ENCODE measurements around the gene LIPA. TPM values are rescaled to one million over a fixed set of nuclear protein-coding genes. Genes with fewer than 3 reads are reported as not detected.

Gene LIPA
- total RNA-seq, 1 donor from 2014 or later, result 70.2 TPM

GRCh38 chr10:89228146-89228545 lies 23.4 kb downstream of the LIPA start:
- Histone ChIP-seq H3K27ac (ENCODE audit: low read depth, low read length) (no peak overlapping the region), H3K4me1 (ENCODE audit: insufficient read depth, low read length) (no peaks in the 10 kb centered on the region), H3K9me3 (ENCODE audit: insufficient read depth, low read depth, low read length) (no peaks in the 10 kb centered on the region), H3K4me3 (ENCODE audit: insufficient read depth, low read depth, low read length) (no peak overlapping the region), H3K36me3 (ENCODE audit: insufficient read depth, low read length) (peaks cover 4% of the 10 kb centered on the region), H3K27me3 (ENCODE audit: insufficient read depth, low read length) (no peaks in the 10 kb centered on the region), H2AFZ (ENCODE audit: low read depth, low read length) (no peak overlapping the region), H3K4me2 (ENCODE audit: low read length) (no peak overlapping the region), H4K20me1 (ENCODE audit: insufficient read depth, low read length) (no peaks in the 10 kb centered on the region), H3K9ac (ENCODE audit: low read length) (no peak overlapping the region), H3K79me2 (ENCODE audit: insufficient read depth, low read length) (no peaks in the 10 kb centered on the region)
- DNase-seq (ENCODE audit: low read depth) (no peak), FAIRE-seq (no peak)
- H3K9me3 Mint-ChIP-seq (ENCODE audit: unreplicated experiment), result no peaks in the 10 kb centered on the region
- TF ChIP-seq CTCF (IDR thresholded peaks at IDR 0.05; ENCODE audit: insufficient read depth, low read depth, low read length), result no peak
- TF ChIP-seq EZH2 (IDR thresholded peaks at IDR 0.05; ENCODE audit: insufficient read depth, low read length), result no peak
- no peak overlapping the region for H3K27ac Mint-ChIP-seq (ENCODE audit: unreplicated experiment)
- no peaks in the 10 kb centered on the region for H3K27me3 Mint-ChIP-seq (ENCODE audit: low read depth, unreplicated experiment)
- peaks cover 6% of the 10 kb centered on the region for H3K36me3 Mint-ChIP-seq (ENCODE audit: low read depth, unreplicated experiment)
- no peak overlapping the region for H3K4me3 Mint-ChIP-seq (ENCODE audit: unreplicated experiment)
- H3K4me1 Mint-ChIP-seq (ENCODE audit: low read depth, unreplicated experiment), result no peaks in the 10 kb centered on the region

GRCh38 chr10:89226891-89227290 lies 24.7 kb downstream of the LIPA start:
- H3K27ac ChIP-seq (ENCODE audit: low read depth, low read length), result no peak overlapping the region
- H2AFZ ChIP-seq (ENCODE audit: low read depth, low read length), result no peak overlapping the region
- no peaks in the 10 kb centered on the region for H3K27me3 ChIP-seq (ENCODE audit: insufficient read depth, low read length)
- H3K4me3 ChIP-seq (ENCODE audit: insufficient read depth, low read depth, low read length), result no peak overlapping the region
- Mint-ChIP-seq H3K9me3 (ENCODE audit: unreplicated experiment) (no peaks in the 10 kb centered on the region), H3K4me3 (ENCODE audit: unreplicated experiment) (no peak overlapping the region), H3K36me3 (ENCODE audit: low read depth, unreplicated experiment) (peaks cover 4% of the 10 kb centered on the region), H3K27ac (ENCODE audit: unreplicated experiment) (no peak overlapping the region), H3K4me1 (ENCODE audit: low read depth, unreplicated experiment) (no peaks in the 10 kb centered on the region), H3K27me3 (ENCODE audit: low read depth, unreplicated experiment) (no peaks in the 10 kb centered on the region)
- no peaks in the 10 kb centered on the region for H4K20me1 ChIP-seq (ENCODE audit: insufficient read depth, low read length)
- peaks cover 4% of the 10 kb centered on the region for H3K36me3 ChIP-seq (ENCODE audit: insufficient read depth, low read length)
- no peak overlapping the region for H3K4me2 ChIP-seq (ENCODE audit: low read length)
- H3K79me2 ChIP-seq (ENCODE audit: insufficient read depth, low read length), result no peaks in the 10 kb centered on the region
- H3K9ac ChIP-seq (ENCODE audit: low read length), result no peak overlapping the region
- DNase-seq (ENCODE audit: low read depth) (no peak), FAIRE-seq (no peak)
- no peaks in the 10 kb centered on the region for H3K9me3 ChIP-seq (ENCODE audit: insufficient read depth, low read depth, low read length)
- TF ChIP-seq CTCF (IDR thresholded peaks at IDR 0.05; ENCODE audit: insufficient read depth, low read depth, low read length) (no peak), EZH2 (IDR thresholded peaks at IDR 0.05; ENCODE audit: insufficient read depth, low read length) (no peak)
- no peaks in the 10 kb centered on the region for H3K4me1 ChIP-seq (ENCODE audit: insufficient read depth, low read length)

GRCh38 chr10:89224739-89225443 lies 26.7 kb downstream of the LIPA start:
- Histone ChIP-seq H3K4me3 (ENCODE audit: insufficient read depth, low read depth, low read length) (no peak overlapping the region), H3K27me3 (ENCODE audit: insufficient read depth, low read length) (no peaks in the 10 kb centered on the region), H3K9ac (ENCODE audit: low read length) (peak overlapping the region; percentile 24), H3K79me2 (ENCODE audit: insufficient read depth, low read length) (no peaks in the 10 kb centered on the region), H3K9me3 (ENCODE audit: insufficient read depth, low read depth, low read length) (no peaks in the 10 kb centered on the region), H2AFZ (ENCODE audit: low read depth, low read length) (peak overlapping the region; percentile 49), H3K4me2 (ENCODE audit: low read length) (peak overlapping the region; percentile 31), H4K20me1 (ENCODE audit: insufficient read depth, low read length) (no peaks in the 10 kb centered on the region), H3K36me3 (ENCODE audit: insufficient read depth, low read length) (peaks cover 4% of the 10 kb centered on the region), H3K4me1 (ENCODE audit: insufficient read depth, low read length) (no peaks in the 10 kb centered on the region), H3K27ac (ENCODE audit: low read depth, low read length) (no peak overlapping the region)
- peaks cover 6% of the 10 kb centered on the region for H3K36me3 Mint-ChIP-seq (ENCODE audit: low read depth, unreplicated experiment)
- no peak for DNase-seq (ENCODE audit: low read depth)
- H3K27ac Mint-ChIP-seq (ENCODE audit: unreplicated experiment), result no peak overlapping the region
- no peak overlapping the region for H3K4me3 Mint-ChIP-seq (ENCODE audit: unreplicated experiment)
- no peaks in the 10 kb centered on the region for H3K9me3 Mint-ChIP-seq (ENCODE audit: unreplicated experiment)
- FAIRE-seq, result no peak
- TF ChIP-seq EZH2 (IDR thresholded peaks at IDR 0.05; ENCODE audit: insufficient read depth, low read length), result no peak
- TF ChIP-seq CTCF (IDR thresholded peaks at IDR 0.05; ENCODE audit: insufficient read depth, low read depth, low read length), result peak; percentile 24
- H3K27me3 Mint-ChIP-seq (ENCODE audit: low read depth, unreplicated experiment), result no peaks in the 10 kb centered on the region
- H3K4me1 Mint-ChIP-seq (ENCODE audit: low read depth, unreplicated experiment), result no peaks in the 10 kb centered on the region

Measured in astrocyte (in vitro differentiated cells and primary cell).